ENCODE measurements around the gene PLD6.

PLD6 gene

DNA sequence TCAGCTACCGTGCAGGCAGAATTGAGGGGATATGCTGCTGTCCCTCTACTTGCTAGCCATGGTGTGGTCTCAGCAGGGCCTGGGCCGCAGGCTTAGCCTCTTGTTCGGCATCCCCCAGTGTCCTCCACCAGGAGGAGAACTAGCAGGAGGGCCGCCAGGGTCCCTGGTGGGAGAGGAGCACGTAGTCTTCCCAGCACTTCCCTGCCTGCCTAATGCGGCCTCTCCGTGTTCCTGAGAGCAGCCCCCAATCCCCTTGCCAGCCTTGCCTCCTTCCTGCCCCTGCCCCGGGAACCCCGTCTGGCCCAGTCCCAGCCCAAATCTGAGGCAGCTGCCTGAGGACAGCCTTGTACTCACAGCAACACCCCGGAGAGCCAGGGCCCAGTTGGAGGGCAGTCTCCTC, 38.1 kb downstream of the PLD6 start:
- no peak for DNase-seq (ENCODE audit: low read depth, low spot score)
- POLR2A ChIA-PET: no interaction called here
- H3K4me3 ChIP-seq (ENCODE audit: low read depth, low read length): no peak overlapping the region
- TF ChIP-seq, protein P1, sequence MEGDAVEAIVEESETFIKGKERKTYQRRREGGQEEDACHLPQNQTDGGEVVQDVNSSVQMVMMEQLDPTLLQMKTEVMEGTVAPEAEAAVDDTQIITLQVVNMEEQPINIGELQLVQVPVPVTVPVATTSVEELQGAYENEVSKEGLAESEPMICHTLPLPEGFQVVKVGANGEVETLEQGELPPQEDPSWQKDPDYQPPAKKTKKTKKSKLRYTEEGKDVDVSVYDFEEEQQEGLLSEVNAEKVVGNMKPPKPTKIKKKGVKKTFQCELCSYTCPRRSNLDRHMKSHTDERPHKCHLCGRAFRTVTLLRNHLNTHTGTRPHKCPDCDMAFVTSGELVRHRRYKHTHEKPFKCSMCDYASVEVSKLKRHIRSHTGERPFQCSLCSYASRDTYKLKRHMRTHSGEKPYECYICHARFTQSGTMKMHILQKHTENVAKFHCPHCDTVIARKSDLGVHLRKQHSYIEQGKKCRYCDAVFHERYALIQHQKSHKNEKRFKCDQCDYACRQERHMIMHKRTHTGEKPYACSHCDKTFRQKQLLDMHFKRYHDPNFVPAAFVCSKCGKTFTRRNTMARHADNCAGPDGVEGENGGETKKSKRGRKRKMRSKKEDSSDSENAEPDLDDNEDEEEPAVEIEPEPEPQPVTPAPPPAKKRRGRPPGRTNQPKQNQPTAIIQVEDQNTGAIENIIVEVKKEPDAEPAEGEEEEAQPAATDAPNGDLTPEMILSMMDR (IDR thresholded peaks at IDR 0.05; ENCODE audit: insufficient read depth, low read length, missing control alignments): no peak
- CTCF ChIA-PET: interaction anchor here (0.6 to 1.6 kb wide), 5 partner anchors 13 to 171 kb away, joined by 3 to 5 read pairs (median 3); no protein-coding TSS in a partner anchor

DNA sequence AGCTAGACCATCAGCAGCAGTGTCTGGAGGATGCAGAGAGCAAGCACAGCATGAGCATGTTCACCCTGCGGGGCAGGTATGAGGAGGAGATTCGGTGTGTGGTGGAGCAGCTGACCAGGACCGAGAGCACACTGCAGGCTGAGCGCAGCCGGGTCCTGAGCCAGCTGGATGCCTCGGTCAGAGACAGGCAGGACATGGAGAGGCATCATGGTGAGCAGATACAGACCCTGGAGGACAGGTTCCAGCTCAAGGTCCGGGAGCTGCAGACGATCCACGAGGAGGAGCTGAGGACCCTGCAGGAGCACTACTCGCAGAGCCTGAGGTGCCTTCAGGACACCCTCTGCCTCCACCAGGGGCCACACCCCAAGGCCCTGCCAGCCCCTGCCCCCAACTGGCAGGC, 38.8 kb downstream of the PLD6 start:
- H3K4me3 ChIP-seq (ENCODE audit: low read depth, low read length): no peak overlapping the region
- TF ChIP-seq, protein P1 (IDR thresholded peaks at IDR 0.05; ENCODE audit: insufficient read depth, low read length, missing control alignments): no peak
- no peak for DNase-seq (ENCODE audit: low read depth, low spot score)
- ChIA-PET POLR2A (no interaction called here), CTCF (interaction anchor here (0.6 to 1.6 kb wide), 4 partner anchors 11 to 168 kb away, joined by 3 to 5 read pairs (median 3); no protein-coding TSS in a partner anchor)

DNA sequence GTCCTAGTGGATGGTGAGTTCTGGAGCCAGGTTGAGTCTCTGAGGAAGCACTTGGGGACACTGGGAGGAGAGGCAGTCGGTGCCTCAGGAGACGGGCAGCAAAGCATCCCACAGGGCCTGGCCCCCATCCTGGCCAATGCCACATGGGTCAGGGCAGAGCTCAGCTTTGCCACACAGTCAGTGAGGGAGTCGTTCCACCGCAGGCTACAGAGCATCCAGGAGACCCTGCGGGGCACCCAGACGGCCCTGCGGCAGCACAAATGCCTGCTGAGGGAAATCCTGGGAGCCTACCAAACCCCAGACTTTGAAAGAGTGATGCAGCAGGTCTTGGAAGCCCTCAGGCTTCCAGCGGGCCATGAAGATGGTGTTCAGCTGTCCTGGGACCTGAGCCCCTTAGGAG, 39.7 kb downstream of the PLD6 start:
- TF ChIP-seq, protein P1 (IDR thresholded peaks at IDR 0.05; ENCODE audit: insufficient read depth, low read length, missing control alignments): no peak
- H3K4me3 ChIP-seq (ENCODE audit: low read depth, low read length): no peak overlapping the region
- POLR2A ChIA-PET: no interaction called here
- CTCF ChIA-PET: interaction anchor here (1.5 to 1.6 kb wide), 2 partner anchors 10 to 14 kb away, joined by 3 to 5 read pairs; no protein-coding TSS in a partner anchor
- DNase-seq (ENCODE audit: low read depth, low spot score): no peak

DNA sequence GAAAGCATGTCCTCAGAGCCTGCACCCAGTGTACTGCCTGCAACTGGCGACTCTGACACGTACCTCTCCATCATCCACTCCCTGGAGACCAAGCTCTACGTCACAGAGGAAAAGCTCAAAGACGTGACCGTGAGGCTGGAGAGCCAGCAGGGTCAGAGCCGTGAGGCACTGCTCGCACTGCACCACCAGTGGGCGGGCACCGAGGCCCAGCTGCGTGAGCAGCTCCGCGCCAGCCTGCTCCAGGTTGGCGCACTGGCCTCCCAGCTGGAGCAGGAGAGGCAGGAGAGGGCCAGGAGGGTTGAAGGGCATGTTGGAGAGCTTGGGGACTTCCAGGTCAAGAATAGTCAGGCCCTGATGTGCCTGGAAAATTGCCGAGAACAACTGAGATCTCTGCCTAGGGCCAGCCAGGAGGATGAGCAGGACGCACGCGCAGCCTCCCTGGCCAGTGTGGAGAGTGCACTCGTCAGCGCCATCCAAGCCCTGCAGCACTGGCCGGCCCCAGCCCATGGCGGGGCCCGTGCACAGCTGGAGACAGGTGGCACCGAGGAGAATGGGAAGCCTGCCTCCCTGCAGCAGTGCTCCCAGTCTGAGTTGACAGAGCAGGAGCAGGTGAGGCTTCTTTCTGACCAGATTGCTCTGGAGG, 40.3 kb downstream of the PLD6 start:
- no peak overlapping the region for H3K4me3 ChIP-seq (ENCODE audit: low read depth, low read length)
- TF ChIP-seq, protein P1 (IDR thresholded peaks at IDR 0.05; ENCODE audit: insufficient read depth, low read length, missing control alignments): no peak
- ChIA-PET CTCF (interaction anchor here (1.0 to 1.5 kb wide), 2 partner anchors 9 to 12 kb away, joined by 3 to 4 read pairs; no protein-coding TSS in a partner anchor), POLR2A (interaction anchor here (0.6 kb wide), 1 partner anchor 10 kb away, joined by 3 read pairs; no protein-coding TSS in a partner anchor)
- DNase-seq (ENCODE audit: low read depth, low spot score): no peak

DNA sequence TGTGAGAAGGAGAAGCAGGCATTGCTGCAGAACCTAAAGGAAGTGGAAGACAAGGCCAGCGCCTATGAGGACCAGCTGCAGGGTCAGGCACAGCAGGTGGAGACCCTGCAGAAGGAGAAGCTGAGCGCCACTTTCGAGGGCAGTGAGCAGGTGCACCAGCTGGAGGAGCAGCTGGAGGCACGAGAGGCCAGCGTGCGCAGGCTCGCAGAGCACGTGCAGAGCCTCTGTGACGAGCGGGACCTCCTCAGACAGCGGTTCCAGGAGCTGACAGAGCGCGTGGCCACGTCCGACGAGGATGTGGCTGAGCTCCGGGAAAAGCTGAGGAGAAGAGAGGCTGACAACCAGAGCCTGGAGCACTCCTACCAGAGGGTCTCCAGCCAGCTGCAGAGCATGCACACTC, 41.5 kb downstream of the PLD6 start:
- no peak overlapping the region for H3K4me3 ChIP-seq (ENCODE audit: low read depth, low read length)
- TF ChIP-seq, protein P1 (IDR thresholded peaks at IDR 0.05; ENCODE audit: insufficient read depth, low read length, missing control alignments): no peak
- no peak for DNase-seq (ENCODE audit: low read depth, low spot score)
- ChIA-PET CTCF (interaction anchor here (1.4 to 1.5 kb wide), 2 partner anchors 13 to 16 kb away, joined by 3 to 4 read pairs; no protein-coding TSS in a partner anchor), POLR2A (interaction anchor here (0.6 kb wide), 1 partner anchor 32 kb away, joined by 3 read pairs; no protein-coding TSS in a partner anchor)

DNA sequence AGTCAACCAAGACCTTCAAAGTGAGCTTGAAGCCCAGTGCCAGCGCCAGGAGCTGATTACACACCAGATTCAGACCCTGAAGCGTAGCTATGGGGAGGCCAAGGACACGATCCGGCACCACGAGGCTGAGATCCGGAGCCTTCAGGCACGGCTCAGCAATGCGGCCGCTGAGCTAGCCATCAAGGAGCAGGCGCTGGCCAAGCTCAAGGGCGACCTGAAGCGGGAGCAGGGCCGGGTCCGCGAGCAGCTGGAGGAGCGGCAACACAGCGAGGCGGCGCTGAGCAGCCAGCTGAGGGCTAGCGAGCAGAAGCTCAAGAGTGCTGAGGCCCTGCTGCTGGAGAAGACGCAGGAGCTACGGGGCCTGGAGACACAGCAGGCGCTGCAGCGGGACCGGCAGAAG, 42.0 kb downstream of the PLD6 start:
- ChIA-PET CTCF (interaction anchor here (0.8 to 1.5 kb wide), 3 partner anchors 10 to 17 kb away, joined by 3 to 4 read pairs (median 3); no protein-coding TSS in a partner anchor), POLR2A (interaction anchor here (0.6 to 0.7 kb wide), 2 partner anchors 20 to 32 kb away, joined by 3 read pairs; no protein-coding TSS in a partner anchor)
- no peak overlapping the region for H3K4me3 ChIP-seq (ENCODE audit: low read depth, low read length)
- TF ChIP-seq, protein P1 (IDR thresholded peaks at IDR 0.05; ENCODE audit: insufficient read depth, low read length, missing control alignments): no peak
- DNase-seq (ENCODE audit: low read depth, low spot score): no peak
